ENCODE measurements around the gene GRIK3.

The GRIK3 gene

GRCh38 chr1:37001703-37002102 is 32.6 kb downstream of the GRIK3 start:
- ChIA-PET POLR2A (no interaction called here), CTCF (no interaction called here)
- no peak for TF ChIP-seq BHLHE40 (IDR thresholded peaks at IDR 0.05; ENCODE audit: borderline replicate concordance)
- TF ChIP-seq, protein P1, sequence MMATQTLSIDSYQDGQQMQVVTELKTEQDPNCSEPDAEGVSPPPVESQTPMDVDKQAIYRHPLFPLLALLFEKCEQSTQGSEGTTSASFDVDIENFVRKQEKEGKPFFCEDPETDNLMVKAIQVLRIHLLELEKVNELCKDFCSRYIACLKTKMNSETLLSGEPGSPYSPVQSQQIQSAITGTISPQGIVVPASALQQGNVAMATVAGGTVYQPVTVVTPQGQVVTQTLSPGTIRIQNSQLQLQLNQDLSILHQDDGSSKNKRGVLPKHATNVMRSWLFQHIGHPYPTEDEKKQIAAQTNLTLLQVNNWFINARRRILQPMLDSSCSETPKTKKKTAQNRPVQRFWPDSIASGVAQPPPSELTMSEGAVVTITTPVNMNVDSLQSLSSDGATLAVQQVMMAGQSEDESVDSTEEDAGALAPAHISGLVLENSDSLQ (IDR thresholded peaks at IDR 0.05): no peak
- no peak for TF ChIP-seq LEF1 (IDR thresholded peaks at IDR 0.05; ENCODE audit: borderline replicate concordance)
- TF ChIP-seq FOXA1 (IDR thresholded peaks at IDR 0.05): no peak
- TF ChIP-seq FOXM1 (IDR thresholded peaks at IDR 0.05; ENCODE audit: borderline replicate concordance): no peak
- no peak for TF ChIP-seq HDGF (IDR thresholded peaks at IDR 0.05; ENCODE audit: borderline replicate concordance)
- no peak for TF ChIP-seq NFRKB (IDR thresholded peaks at IDR 0.05)
- TF ChIP-seq SP1 (IDR thresholded peaks at IDR 0.05): no peak
- TF ChIP-seq ZNF384 (IDR thresholded peaks at IDR 0.05): no peak
- DNase-seq (ENCODE audit: extremely low spot score): no peak

DNA sequence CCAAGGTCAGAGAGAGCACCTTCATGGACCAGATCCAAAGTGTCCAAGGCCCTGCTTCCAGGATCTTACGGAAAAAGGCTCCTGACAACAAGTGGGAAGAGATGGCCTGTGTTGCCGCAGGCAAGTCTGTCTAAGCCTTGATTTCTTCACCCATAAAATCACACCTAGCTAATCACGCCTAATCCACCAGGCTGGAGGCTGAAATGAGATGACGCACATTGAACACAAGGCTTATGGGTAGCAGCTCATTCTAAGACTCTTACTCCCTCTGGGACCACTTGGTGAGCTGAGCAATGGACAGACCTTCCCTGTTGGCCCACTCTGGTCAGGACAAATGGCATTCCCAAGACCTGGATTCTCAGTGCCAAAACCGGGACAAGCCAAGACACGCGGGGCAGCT is 38.2 kb downstream of the GRIK3 start:
- TF ChIP-seq ARNT (IDR thresholded peaks at IDR 0.05): no peak
- no peak for TF ChIP-seq BHLHE40 (IDR thresholded peaks at IDR 0.05; ENCODE audit: borderline replicate concordance)
- TF ChIP-seq SUZ12 (IDR thresholded peaks at IDR 0.05): no peak
- TF ChIP-seq TARDBP (IDR thresholded peaks at IDR 0.05): no peak
- no peak for TF ChIP-seq ELF4 (IDR thresholded peaks at IDR 0.05)
- TF ChIP-seq ZNF384 (IDR thresholded peaks at IDR 0.05): no peak
- TF ChIP-seq, protein P1 (IDR thresholded peaks at IDR 0.05): no peak
- no peak for TF ChIP-seq SP1 (IDR thresholded peaks at IDR 0.05)
- TF ChIP-seq FOXK2 (IDR thresholded peaks at IDR 0.05): no peak
- TF ChIP-seq HDGF (IDR thresholded peaks at IDR 0.05; ENCODE audit: borderline replicate concordance): no peak
- no peak for TF ChIP-seq CTBP1 (IDR thresholded peaks at IDR 0.05; ENCODE audit: borderline replicate concordance)
- no peak for TF ChIP-seq FOXA1 (IDR thresholded peaks at IDR 0.05)
- DNase-seq (ENCODE audit: extremely low spot score): no peak
- POLR2A ChIA-PET: no interaction called here
- CTCF ChIA-PET: no interaction called here

- CTCF ChIA-PET: no interaction called here
- DNase-seq (ENCODE audit: extremely low spot score): no peak
- POLR2A ChIA-PET: no interaction called here
- no peak for TF ChIP-seq TARDBP (IDR thresholded peaks at IDR 0.05)
Measured at GRCh38 chr1:36994868-36995267, 39.4 kb downstream of the GRIK3 start.

- no peak for DNase-seq (ENCODE audit: extremely low spot score)
- TF ChIP-seq CTBP1 (IDR thresholded peaks at IDR 0.05; ENCODE audit: borderline replicate concordance): no peak
- no peak for TF ChIP-seq SP1 (IDR thresholded peaks at IDR 0.05)
- no peak for TF ChIP-seq FOXK2 (IDR thresholded peaks at IDR 0.05)
- no peak for TF ChIP-seq ARNT (IDR thresholded peaks at IDR 0.05)
- no peak for TF ChIP-seq BHLHE40 (IDR thresholded peaks at IDR 0.05; ENCODE audit: borderline replicate concordance)
- no peak for TF ChIP-seq NFRKB (IDR thresholded peaks at IDR 0.05)
- TF ChIP-seq FOXA1 (IDR thresholded peaks at IDR 0.05): no peak
- TF ChIP-seq, protein P1 (IDR thresholded peaks at IDR 0.05): no peak
- TF ChIP-seq TARDBP (IDR thresholded peaks at IDR 0.05): no peak
- ChIA-PET CTCF (no interaction called here), POLR2A (no interaction called here)
Measured at GRCh38 chr1:36994294-36994693, 40.0 kb downstream of the GRIK3 start.

- TF ChIP-seq LEF1 (IDR thresholded peaks at IDR 0.05; ENCODE audit: borderline replicate concordance) (no peak), SP1 (IDR thresholded peaks at IDR 0.05) (no peak), ZNF384 (IDR thresholded peaks at IDR 0.05) (no peak), ELF4 (IDR thresholded peaks at IDR 0.05) (no peak), ARNT (IDR thresholded peaks at IDR 0.05) (no peak)
- TF ChIP-seq, protein P1 (IDR thresholded peaks at IDR 0.05): no peak
- ChIA-PET POLR2A (no interaction called here), CTCF (no interaction called here)
Measured at GRCh38 chr1:36992139-36992943, 42.0 kb downstream of the GRIK3 start.

GRCh38 chr1:36991551-36991950 is 42.8 kb downstream of the GRIK3 start:
- POLR2A ChIA-PET: no interaction called here
- DNase-seq (ENCODE audit: extremely low spot score): no peak
- CTCF ChIA-PET: no interaction called here
- TF ChIP-seq TARDBP (IDR thresholded peaks at IDR 0.05): no peak
- TF ChIP-seq ARNT (IDR thresholded peaks at IDR 0.05): no peak
- TF ChIP-seq BHLHE40 (IDR thresholded peaks at IDR 0.05; ENCODE audit: borderline replicate concordance): no peak
- TF ChIP-seq FOXK2 (IDR thresholded peaks at IDR 0.05): no peak
- no peak for TF ChIP-seq LEF1 (IDR thresholded peaks at IDR 0.05; ENCODE audit: borderline replicate concordance)
- TF ChIP-seq ELF4 (IDR thresholded peaks at IDR 0.05): no peak

More at GRCh38 chr1:36992139-36992943, 42.0 kb downstream of the GRIK3 start:
- no peak for DNase-seq (ENCODE audit: extremely low spot score)

GRCh38 chr1:36990928-36991327 is 43.4 kb downstream of the GRIK3 start:
- CTCF ChIA-PET: interaction anchor here (0.8 kb wide), 1 partner anchor 12 kb away, joined by 4 read pairs; no protein-coding TSS in a partner anchor
- POLR2A ChIA-PET: no interaction called here
- no peak for TF ChIP-seq HDGF (IDR thresholded peaks at IDR 0.05; ENCODE audit: borderline replicate concordance)
- no peak for TF ChIP-seq NFRKB (IDR thresholded peaks at IDR 0.05)
- TF ChIP-seq L3MBTL2 (conservative IDR thresholded peaks at IDR 0.05): no peak
- no peak for TF ChIP-seq ZNF384 (IDR thresholded peaks at IDR 0.05)
- TF ChIP-seq, protein P1 (IDR thresholded peaks at IDR 0.05): no peak
- no peak for TF ChIP-seq SP1 (IDR thresholded peaks at IDR 0.05)
- TF ChIP-seq CTBP1 (IDR thresholded peaks at IDR 0.05; ENCODE audit: borderline replicate concordance): no peak
- TF ChIP-seq TARDBP (IDR thresholded peaks at IDR 0.05): no peak
- TF ChIP-seq FOXA1 (IDR thresholded peaks at IDR 0.05): no peak
- no peak for TF ChIP-seq LEF1 (IDR thresholded peaks at IDR 0.05; ENCODE audit: borderline replicate concordance)
- TF ChIP-seq ELF4 (IDR thresholded peaks at IDR 0.05): no peak
- no peak for TF ChIP-seq BHLHE40 (IDR thresholded peaks at IDR 0.05; ENCODE audit: borderline replicate concordance)
- no peak for TF ChIP-seq ARNT (IDR thresholded peaks at IDR 0.05)
- TF ChIP-seq SUZ12 (IDR thresholded peaks at IDR 0.05): no peak
- no peak for TF ChIP-seq FOXM1 (IDR thresholded peaks at IDR 0.05; ENCODE audit: borderline replicate concordance)
- TF ChIP-seq FOXK2 (IDR thresholded peaks at IDR 0.05): no peak
- DNase-seq (ENCODE audit: extremely low spot score): no peak

Measured in HEK293T (cell line).